ENCODE measurements around the gene TAB2. TPM values are rescaled to one million over a fixed set of nuclear protein-coding genes. Genes with fewer than 3 reads are reported as not detected.

The TAB2 gene
- total and polyA plus RNA-seq, 2 of the 8 experiments (the other 6 are each of a cell fraction or from before 2014, with no cell fraction given), result 40.4 to 63.0 TPM

DNA sequence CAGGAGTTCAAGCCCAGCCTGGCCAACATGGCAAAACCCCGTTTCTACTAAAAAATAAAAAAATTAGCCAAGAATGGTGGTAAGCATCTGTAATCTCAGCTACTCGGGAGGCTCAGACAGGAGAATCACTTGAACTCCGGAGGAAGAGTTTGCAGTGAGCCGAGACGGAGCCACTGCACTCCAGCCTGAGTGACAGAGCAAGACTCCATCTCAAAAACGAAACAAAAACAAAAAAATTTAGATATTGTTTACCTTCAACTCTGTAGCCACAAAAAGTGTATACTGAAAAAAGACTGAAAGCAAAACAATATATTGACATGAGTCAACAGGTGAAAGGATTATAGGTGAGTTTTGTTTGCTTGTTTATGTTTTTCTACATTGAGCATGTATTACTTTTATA, 30.6 kb upstream of the TAB2 start:
- Histone ChIP-seq H4K20me1 (replicated peaks in 1 of 2; ENCODE audit: control insufficient read depth in 1 of 2, insufficient read depth in 2 of 2, low read length in 2 of 2) (no peaks in the 10 kb centered on the region), H3K9ac (replicated peaks in 1 of 4; ENCODE audit: extremely low read depth in 1 of 4, low read depth in 3 of 4, low read length in 3 of 4) (no peak overlapping the region), H2BK5ac (ENCODE audit: low read depth, low read length) (no peak overlapping the region), H3K4ac (replicated peaks; ENCODE audit: insufficient read length, low read depth, low read length) (no peak overlapping the region), H3K27ac (ENCODE audit: low read depth, low read length) (no peak overlapping the region), H4K8ac (ENCODE audit: extremely low read depth, insufficient read depth, low read length) (no peak overlapping the region), H4K5ac (ENCODE audit: insufficient read length, low read depth, low read length) (no peak overlapping the region), H3K79me1 (ENCODE audit: low read depth, low read length) (no peaks in the 10 kb centered on the region), H3K79me2 (ENCODE audit: control insufficient read depth in 1 of 2, insufficient read depth in 2 of 2, low read length in 2 of 2) (no peaks in the 10 kb centered on the region), H3K27me3 (replicated peaks in 1 of 4; ENCODE audit: control insufficient read depth in 3 of 4, extremely low read depth in 1 of 4, insufficient read depth in 3 of 4, low read length in 3 of 4) (no peaks in the 10 kb centered on the region), H2BK15ac (ENCODE audit: low read length) (no peak overlapping the region), H2BK120ac (replicated peaks; ENCODE audit: low read depth, low read length) (no peak overlapping the region), H3K18ac (ENCODE audit: extremely low read depth, low read length) (no peak overlapping the region), H4K91ac (replicated peaks; ENCODE audit: insufficient read length, low read length) (no peak overlapping the region), H3K4me1 (replicated peaks in 1 of 4; ENCODE audit: control insufficient read depth in 3 of 4, insufficient read depth in 4 of 4, low read length in 3 of 4) (0 out of 7 replicates have a peak, but pooled peaks cover 0 to 2% (median 0%) of the 10 kb centered on the region in 4 experiments), H3K36me3 (ENCODE audit: control insufficient read depth in 2 of 4, insufficient read depth in 4 of 4, low read length in 3 of 4) (no peaks in the 10 kb centered on the region), H2AFZ (ENCODE audit: low read length) (no peak overlapping the region), H2BK12ac (ENCODE audit: low read depth, low read length) (no peak overlapping the region), H3K23ac (ENCODE audit: insufficient read length) (no peak overlapping the region), H2BK20ac (ENCODE audit: low read length) (no peak overlapping the region), H3K56ac (replicated peaks; ENCODE audit: insufficient read length, low read depth, low read length) (no peak overlapping the region), H2AK5ac (ENCODE audit: low read depth, low read length) (no peak overlapping the region), H3K14ac (ENCODE audit: insufficient read length) (no peak overlapping the region), H3K4me2 (ENCODE audit: insufficient read depth in 1 of 2, low read depth in 2 of 2, low read length in 2 of 2) (no peak overlapping the region), H3K23me2 (ENCODE audit: low read depth, low read length) (no peaks in the 10 kb centered on the region), H3K9me3 (ENCODE audit: insufficient read depth in 2 of 2, low read depth in 1 of 2, low read length in 1 of 2) (no peaks in the 10 kb centered on the region), H3K4me3 (ENCODE audit: extremely low read depth in 1 of 4, insufficient read depth in 2 of 4, low read depth in 3 of 4, low read length in 4 of 4) (no peak overlapping the region)
- DNase-seq (ENCODE audit: low read depth in 1 of 2, low spot score in 2 of 2) (no peak), FAIRE-seq (no peak)
- 85% methylated on average over 6 of the region's 6 CpGs; no CpG with 5 or more reads in 1 of the 2 experiments for WGBS, 2 experiments (ENCODE audit: extremely low coverage in 1 of 2, insufficient coverage in 1 of 2, insufficient read length in 1 of 2, insufficient replicate concordance in 2 of 2, low coverage in 1 of 2, low lambda C conversion rate in 2 of 2, missing lambda C conversion rate in 1 of 2)
- TF ChIP-seq, protein P1, sequence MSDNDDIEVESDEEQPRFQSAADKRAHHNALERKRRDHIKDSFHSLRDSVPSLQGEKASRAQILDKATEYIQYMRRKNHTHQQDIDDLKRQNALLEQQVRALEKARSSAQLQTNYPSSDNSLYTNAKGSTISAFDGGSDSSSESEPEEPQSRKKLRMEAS (IDR thresholded peaks at IDR 0.05), result no peak
- no peak for TF ChIP-seq POLR2A (IDR thresholded peaks at IDR 0.05; ENCODE audit: control extremely low read depth in 1 of 2, low read depth in 2 of 2, low read length in 2 of 2)
- no peak for TF ChIP-seq KDM4A (IDR thresholded peaks at IDR 0.05; ENCODE audit: low read depth, low read length, severe bottlenecking)
- ChIA-PET CTCF (ENCODE audit: partially characterized antibody) (no interaction called here), POLR2A (ENCODE audit: partially characterized antibody) (no interaction called here)
